Superior temporal gyrus (tissue), 1 donor: Measurements from ENCODE around the gene USP12.
A peak's percentile ranks its signal among the peaks of the same experiment; 100 is the strongest.
"Not testable (repeated sequence)": the region's sequence is repeated elsewhere in the genome, so short reads cannot be mapped to it uniquely, and the experiment has no call there.

Source experiments
- DNase-seq: peaks from one replicate; pipeline ENCODE4 v3.0.0-alpha.2; 2016; ENCODE audit errors: extremely low spot score

Gene USP12

GRCh38 chr13:27151798-27152599 lies 19.6 kb downstream of the USP12 start:
- DNase-seq, result no peak

DNA sequence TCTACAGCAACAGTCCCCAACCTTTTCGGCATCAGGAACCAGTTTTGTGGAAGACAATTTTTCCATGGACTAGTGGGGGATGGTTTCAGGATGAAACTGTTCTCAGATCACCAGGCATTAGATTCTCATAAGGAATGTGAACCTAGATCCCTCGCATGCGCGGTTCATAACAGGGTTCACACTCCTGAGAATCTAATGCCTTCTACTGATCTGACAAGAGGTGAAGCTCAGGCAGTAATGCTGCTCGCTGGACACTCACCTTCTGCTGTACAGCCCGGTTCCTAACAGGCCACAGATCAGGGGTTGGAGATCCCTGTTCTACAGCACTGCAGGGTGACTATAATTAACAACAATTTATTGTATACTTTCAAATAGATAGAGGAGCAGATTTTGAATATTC lies 21.9 kb downstream of the USP12 start:
- DNase-seq, result no peak

- no peak for DNase-seq
Measured at GRCh38 chr13:27148900-27149299, 22.7 kb downstream of the USP12 start.

GRCh38 chr13:27147530-27148170 lies 24.0 kb downstream of the USP12 start:
- no peak for DNase-seq

- no peak for DNase-seq
Measured at GRCh38 chr13:27141746-27142145, 29.9 kb downstream of the USP12 start.

DNA sequence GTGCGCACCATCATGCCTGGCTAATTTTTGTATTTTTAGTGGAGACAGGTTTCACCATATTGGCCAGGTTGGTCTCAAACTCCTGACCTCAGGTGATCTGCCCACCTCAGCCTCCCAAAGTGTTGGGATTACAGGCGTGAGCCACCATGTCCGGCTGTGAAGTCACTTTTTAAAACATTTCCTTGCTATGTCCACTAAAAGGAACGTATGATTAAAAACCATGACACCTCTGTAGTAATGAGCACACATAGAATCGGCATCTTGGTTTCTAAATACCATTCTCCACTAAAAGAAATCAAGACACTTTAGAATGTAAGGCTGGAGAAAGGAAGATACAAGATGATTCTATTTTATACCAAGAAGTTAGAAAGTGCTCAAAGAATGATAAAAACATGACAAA lies 30.5 kb downstream of the USP12 start:
- DNase-seq, result not testable (repeated sequence)

DNA sequence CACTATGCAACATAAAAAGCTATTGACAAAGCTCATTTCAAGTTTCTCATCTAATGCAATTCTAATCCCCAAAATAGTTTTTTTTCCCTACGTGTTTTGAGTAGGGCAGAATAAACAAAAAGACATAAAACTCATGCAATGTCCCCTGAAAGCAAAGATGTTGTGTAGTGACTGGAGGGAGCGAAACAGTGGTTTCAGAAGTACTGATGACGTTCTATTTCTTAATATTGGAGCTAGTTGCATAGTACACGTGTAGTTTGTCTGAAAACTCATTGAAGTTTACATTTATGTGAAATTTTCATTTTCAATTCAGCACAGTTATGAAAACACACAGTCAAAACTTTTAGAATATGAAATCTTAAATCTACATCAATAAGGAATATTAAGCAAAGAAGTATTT lies 31.6 kb downstream of the USP12 start:
- DNase-seq, result no peak

DNA sequence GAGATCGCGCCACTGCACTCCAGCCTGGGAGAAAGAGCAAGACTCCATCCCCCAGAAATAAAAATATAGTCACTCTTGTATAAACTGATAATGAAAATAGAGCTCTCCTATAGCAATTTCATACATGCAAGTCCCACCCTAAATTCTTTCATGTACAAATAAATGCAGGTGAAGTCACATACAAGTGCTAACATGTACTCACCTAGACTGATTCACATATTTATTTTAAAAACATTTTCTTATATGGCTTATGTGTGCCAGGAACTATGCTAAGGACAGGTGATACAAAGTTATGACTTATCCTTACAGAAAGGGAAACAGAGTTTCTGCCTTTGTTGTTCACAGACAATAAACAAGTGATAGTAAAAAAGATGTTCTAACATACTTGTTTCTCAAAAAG lies 32.0 kb downstream of the USP12 start:
- DNase-seq, result no peak

DNA sequence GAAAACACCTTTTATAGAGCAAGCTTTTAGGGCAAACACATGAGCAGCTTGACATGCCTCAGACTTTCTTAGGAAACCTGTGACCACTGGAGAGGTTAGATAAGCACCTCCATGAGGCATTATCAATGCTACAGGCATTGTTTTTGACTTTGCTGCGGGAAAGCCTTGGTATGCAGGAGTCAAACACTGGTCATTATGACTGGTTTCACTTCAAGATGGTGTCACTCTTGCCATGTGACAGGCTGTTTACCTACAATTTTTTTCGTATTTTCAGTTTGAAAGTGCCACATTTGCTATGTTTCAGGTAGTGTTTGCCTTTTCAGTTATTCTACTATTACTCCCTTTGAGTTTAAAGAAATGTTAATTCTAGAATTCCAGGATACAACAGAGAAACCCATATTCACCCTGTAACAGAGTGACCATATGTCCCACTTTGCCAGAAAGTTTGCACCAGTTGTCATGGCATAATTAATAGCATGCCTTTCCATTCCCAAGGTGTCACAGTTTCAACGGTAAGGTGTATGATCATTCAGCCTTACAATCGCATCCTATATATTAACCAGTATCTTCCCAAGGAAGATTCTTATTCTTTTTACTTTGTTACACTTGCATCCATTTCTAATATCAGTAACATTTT lies 33.0 kb downstream of the USP12 start:
- DNase-seq, result no peak

DNA sequence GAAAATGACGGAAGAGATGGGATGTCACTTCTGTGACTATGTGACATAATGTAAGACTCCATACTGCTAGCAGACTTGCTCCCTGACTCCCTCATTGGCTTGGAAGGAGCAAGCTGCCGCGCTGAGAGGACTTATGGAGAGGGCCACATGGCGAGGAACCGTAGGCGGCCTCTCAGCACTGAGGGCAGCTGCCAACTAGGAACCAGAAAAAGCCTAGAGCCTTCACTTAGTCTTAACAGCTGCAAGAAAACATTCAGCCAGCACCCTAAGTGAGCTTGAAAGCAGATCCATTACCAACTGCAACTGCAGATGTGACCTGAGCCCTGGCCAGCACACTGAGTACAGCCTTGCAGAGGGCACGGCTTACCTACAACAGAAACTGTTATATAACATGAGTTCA lies 33.9 kb downstream of the USP12 start:
- peak; percentile 55 for DNase-seq

DNA sequence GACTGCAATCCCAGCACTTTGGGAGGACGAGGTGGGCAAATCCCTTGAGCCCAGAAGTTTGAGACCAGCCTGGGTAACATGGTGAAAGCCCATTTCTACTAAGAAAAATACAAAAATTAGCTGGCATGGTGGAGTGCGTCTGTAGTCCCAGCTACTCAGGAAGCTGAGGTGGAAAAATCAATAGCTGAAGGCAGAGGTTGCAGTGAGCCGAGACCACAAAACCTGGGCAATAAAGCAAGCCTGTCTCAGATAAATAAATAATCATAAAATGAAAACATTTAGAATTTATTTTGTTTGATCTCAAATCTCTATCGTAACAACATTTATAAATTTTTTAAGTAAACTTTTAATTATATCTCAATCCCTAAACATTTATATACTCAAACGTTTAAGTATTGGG lies 36.6 kb downstream of the USP12 start:
- no peak for DNase-seq

DNA sequence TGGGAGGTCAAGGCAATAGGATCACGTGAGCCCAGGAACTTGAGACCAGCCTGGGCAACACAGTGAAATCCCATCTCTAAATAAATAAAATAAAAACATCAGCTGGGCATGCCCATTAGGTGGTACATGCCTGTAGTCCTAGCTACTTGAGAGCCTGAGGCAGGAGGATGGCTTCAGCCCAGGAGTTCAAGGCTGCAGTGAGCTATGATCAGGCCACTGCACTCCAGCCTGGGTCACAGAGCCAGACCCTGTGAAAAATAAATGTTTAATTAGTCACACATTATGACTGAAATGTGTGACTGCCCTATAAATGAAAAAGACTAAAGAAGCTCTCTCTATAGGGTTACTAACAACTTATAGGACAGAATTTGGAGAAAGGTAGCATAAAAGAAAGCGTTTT lies 37.7 kb downstream of the USP12 start:
- no peak for DNase-seq

DNA sequence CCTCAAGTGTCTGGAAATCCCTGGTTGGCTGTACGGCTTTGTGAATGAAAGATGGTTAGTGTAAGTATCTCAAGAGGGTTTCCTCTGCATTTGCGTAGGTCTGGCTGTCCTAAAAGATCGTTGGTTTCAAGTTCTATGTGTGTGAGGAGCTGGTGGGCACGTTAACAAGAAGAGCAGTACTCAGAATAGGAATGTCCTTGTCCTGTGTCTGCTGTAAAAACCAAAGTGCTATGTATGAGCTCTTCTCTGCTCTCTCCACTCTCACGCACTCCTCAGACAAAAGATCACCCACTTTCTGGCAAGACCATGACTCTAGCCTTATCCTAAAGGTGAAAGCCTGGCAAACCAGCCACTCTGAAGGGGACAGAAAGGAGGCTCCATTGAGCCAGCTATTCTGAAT lies 39.1 kb downstream of the USP12 start:
- no peak for DNase-seq

DNA sequence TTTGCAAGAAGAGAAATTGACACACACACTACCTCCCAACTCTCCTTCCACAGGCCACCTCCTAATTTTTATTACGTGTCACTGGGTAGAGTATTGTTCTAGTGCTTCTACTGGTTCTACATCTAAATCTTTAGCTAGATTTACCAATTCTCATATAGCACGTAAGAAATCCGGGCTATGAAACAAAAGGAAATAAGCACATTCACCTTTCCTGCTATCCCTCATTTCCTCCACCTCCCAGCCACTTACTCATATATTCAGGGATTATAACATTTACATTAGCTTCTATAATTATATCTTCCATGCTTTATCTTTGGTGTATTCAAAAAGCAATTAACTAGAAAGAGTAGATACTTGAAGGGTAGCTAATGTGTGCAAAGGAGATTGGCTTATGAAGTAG lies 39.7 kb downstream of the USP12 start:
- no peak for DNase-seq

DNA sequence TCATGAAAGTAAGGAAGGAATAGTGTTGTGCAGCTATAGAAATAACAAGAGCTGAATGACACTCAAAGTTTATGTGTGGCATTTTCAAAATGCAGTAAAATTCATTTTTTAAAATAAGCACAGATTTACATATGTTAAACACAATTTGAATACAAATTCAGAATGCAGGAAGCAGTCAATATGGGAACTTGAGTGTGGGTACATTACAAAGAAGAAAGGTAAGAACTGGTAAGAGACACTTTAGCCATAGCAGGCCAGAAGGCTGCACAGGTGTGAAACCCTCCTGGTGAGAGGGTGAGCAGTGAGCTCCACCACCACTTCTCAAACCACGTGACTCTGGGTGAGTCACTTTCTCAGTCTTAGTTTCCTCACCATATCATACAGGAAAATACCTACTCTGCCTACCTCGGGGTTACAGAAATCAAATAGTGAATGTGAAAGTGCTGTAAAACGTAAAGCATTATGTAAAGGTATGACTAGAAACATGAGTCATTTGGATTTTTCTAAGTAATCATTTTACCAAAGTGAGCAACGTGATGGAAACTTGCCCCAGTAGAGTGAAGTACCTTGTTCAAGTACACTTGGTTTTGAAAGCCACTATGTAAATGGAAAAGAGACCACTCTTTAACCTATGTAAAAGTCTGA lies 40.5 kb downstream of the USP12 start:
- DNase-seq, result no peak

DNA sequence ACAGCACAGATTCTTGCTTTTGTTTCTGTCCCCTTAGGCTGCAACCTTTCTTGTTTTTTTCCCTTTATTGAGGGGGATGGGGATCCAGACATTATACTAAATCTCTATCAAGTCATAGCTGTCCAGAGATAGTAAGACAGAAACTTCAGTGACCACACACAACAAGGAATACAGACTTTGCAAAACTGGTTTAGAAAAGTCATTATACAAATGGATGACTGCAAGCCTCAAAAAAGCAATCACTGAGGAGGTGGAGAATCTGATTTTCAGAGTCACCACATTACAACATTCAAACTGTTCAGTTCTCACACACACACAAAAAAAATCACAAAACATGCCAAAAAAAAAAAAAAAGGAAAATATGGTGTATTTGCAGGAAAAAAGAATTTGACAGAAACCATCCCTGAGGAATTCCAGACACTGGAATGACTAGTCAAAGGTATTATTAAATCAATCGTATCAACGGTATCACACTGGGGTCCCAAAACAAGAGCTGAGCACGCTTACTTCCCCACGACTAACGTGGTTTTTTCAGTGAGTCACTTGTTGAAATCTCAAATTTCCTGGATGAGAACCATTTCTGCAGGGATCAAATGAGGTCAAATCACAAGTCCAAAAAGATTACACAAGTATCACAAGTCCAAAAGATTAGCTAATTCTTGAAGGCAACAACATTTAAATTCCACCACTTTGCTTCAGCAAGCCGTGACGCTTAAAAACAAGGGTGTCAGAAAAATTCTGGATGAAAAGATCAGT lies 41.2 kb downstream of the USP12 start:
- DNase-seq, result no peak

DNA sequence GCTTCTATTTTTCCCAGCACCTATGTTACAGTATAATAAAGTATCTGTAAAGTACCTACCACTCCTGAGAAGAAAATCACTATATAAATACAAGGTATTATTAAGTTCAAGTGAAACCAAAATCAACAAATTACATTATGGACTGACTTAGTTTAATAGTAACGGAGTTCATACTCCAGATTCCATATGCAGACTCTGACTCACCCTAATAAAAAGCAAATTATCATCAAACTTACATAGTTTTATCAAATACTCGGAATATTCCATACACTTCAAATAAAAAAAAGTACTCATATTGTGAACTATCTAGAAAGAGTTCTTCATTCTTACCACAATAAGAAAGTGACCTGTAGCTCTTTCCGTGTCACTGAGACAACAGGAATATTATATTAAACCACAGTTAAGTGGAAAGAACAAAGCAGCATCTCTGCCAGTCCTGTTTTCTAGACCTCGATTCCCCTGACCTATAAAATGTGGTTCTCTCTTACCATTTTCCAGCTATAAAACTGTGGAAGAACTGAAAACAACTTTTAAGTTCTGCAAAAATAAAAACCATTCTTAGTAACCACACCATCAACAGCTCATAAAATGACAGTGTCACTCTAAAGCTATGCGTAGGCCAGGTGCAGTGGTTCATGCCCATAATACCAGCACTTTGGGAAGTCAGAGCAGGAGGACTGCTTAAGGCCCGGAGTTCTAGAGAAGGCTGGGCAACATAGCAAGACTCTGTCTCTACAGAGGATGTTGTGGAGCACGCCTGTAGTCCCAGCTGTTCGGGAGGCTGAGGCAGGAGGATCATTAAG lies 42.6 kb downstream of the USP12 start:
- DNase-seq, result no peak

- no peak for DNase-seq
Measured at GRCh38 chr13:27126859-27127258, 44.8 kb downstream of the USP12 start.

- DNase-seq, result no peak
Measured at GRCh38 chr13:27125357-27126282, 46.0 kb downstream of the USP12 start.

GRCh38 chr13:27124571-27124970 lies 47.0 kb downstream of the USP12 start:
- no peak for DNase-seq
